Measurements from ENCODE around the gene NEURL3.
A peak's percentile ranks its signal among the peaks of the same experiment; 100 is the strongest.
"Not testable (repeated sequence)": the region's sequence is repeated elsewhere in the genome, so short reads cannot be mapped to it uniquely, and the experiment has no call there.

The NEURL3 gene

DNA sequence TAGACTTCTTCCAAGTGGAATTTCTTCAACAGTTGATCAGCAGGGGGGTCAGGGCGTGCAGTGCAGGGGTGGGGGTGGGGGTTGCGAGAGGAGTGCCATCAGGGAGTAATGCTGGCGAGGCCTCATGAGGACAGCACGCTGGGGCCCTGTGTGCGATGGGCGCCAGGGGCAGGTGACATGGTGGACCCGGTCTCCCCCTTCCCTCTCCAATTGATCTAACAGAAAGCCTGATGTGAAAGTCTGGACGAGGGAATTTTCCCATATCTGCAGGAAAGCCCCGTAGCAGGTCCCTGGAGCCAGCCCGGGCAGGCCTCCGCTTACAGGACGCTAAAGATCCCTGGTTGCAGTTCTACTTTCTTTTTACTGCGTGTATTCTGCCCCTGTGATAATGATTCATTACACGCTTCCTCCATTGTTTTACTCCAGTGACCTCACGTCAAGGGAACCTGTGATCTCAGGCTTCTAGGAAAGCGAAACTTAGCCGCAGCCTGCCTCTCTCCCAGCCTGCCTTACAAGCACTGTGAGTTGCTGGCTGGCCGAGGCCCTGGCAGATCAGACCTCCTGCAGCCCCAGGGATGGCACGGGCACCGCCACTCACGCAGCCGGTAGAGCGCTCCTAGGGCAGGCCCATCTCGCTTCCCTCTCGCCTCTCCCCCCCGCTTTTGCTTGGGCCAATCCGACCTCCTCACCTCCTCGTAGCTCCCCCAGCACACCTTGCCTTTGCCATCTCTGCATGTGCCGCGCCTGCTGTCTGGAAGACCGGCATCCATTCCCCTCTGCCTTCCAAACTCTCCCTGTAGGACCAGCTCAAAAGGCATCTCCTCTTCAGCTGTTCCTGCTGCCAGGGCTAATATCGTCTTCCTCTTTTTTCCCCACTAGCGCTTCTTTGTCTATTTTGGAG, 19.2 kb downstream of the NEURL3 start:
- DNase-seq (ENCODE audit: low read depth in 2 of 2), result peak; percentile 25 to 30

- DNase-seq (ENCODE audit: low read depth in 2 of 2), result no peak
Observed at GRCh38 chr2:96485350-96485749, 19.8 kb downstream of the NEURL3 start.

DNA sequence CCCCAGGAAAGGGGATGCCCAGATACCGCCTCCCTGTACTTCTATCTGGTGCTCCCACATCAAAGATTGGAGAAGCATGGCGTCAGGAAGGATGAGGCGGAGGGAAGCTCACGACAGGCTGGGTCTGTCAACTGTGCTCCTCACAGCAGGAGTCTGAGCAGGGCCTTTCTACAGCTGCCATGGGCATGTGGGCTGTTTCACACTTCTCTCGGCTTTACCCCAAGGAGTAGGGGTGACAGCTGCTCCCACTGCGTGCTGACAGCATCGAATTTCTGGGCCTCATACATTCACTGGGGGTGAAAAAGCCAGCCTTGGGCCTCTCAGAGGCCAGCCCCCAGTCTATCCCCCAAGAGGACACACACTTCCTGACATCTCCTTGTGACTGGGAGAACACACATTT, 21.1 kb downstream of the NEURL3 start:
- no peak for DNase-seq (ENCODE audit: low read depth in 2 of 2)

GRCh38 chr2:96477458-96477857, 27.7 kb downstream of the NEURL3 start:
- no peak for DNase-seq (ENCODE audit: low read depth in 2 of 2)

DNA sequence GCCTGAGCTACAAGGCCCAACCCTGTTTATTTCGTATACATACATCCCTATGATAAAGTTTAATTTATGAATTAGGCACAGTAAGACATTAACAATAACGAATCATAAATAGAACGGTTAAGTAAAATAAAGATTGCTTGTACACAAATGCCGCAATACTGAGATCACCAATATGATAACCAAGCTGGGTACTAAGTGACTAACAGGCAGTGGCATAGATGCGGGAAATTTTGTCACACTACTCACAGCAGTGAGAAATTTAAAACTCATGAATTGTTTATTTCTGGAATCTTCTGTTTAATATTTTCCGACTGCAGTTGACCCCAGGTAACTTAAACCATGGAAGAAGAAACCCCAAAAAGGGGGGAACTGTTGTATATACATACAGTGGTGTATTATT, 33.4 kb downstream of the NEURL3 start:
- no peak for DNase-seq (ENCODE audit: low read depth in 2 of 2)

DNA sequence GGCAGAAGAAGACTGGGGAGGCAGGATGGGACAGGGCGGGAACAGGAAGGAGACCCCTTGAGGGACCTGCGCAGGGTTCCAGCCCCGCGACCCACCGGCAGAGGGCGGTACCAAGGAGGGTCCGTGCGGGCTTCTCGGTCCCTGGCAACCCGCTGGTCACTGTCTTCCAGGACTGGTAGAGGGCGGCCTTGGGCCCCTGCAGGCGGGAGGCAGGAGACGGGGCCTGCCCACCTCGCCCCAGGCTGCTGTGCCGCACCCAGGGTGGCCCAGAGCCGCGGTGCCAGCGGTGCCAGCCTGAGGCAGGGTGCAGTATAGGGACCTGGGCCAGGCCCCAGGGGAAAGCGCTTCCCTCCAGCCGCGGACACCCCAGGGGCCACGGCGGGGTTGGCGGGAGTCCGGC, 34.5 kb downstream of the NEURL3 start:
- no peak for DNase-seq (ENCODE audit: low read depth in 2 of 2)

DNA sequence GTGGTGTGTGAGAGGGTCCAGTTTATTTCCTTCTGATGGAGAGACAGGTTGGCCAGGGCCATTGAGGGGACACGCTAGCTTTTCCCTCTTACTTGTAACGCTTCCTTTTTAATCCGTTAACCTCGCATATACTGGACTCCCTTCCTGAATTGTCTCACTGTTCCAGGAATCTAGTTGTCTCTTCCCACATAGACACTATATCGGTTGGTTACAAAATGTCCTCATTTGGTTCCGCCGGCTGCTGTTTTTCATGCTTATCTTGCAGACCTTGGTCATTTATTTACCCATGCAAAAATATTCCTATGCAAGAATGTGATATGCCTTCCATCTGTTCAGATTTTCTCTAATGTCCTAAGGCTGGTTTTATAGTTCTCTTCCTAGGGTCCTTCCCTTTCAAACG, 35.0 kb downstream of the NEURL3 start:
- DNase-seq (ENCODE audit: low read depth in 2 of 2), result no peak

DNA sequence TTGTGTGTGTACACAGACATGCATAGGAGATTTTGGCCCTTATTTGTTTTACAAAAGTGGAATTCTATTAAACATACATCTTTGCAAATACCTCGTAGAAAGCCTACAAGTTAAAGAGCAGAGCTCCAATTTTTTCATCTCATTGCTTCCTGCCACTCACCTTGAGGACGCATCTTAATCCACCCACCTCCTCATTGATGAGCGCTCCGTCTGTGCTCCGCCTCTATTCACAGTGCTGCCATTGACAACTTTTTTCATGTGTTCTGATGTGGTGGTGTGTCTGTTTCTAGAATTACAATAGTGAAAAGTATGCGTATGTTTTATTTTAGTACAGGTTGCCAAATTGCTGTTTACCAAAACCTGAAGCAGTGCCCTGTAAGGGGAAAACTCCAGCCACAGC, 36.3 kb downstream of the NEURL3 start:
- DNase-seq (ENCODE audit: low read depth in 2 of 2), result no peak

GRCh38 chr2:96464651-96465050, 40.5 kb downstream of the NEURL3 start:
- no peak for DNase-seq (ENCODE audit: low read depth in 2 of 2)

GRCh38 chr2:96464061-96464460, 41.1 kb downstream of the NEURL3 start:
- no peak for DNase-seq (ENCODE audit: low read depth in 2 of 2)

DNA sequence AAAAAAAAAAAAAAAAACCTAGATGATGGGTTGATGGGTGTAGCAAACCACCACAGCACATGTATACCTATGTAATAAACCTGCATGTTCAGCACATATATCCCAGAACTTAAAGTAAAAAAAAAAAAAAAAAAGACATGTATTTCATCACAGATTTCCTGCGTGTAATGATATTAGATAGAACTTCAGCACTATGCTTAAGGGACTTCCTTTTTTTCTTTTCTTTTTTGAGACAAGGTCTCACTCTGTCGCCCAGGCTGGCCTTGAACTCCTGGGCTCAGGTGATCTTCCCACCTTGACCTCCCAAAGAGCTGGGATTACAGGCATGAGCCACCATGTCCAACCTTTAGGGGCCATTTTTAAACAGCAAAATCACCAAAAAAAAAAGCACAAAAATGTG, 42.0 kb downstream of the NEURL3 start:
- no peak for DNase-seq (ENCODE audit: low read depth in 2 of 2)

DNA sequence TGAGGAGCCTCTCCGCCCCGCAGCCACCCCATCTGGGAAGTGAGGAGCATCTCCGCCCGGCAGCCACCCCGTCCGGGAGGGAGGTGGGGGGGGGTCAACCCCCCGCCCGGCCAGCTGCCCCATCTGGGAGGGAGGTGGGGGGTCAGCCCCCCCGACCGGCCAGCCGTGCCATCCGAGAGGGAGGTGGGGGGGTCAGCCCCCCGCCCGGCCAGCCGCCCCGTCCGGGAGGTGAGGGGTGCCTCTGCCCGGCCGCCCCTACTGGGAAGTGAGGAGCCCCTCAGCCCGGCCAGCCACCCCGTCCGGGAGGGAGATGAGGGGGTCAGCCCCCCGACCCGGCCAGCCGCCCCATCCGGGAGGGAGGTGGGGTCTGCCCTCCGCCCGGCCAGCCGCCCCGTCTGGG, 43.5 kb downstream of the NEURL3 start:
- DNase-seq (ENCODE audit: low read depth in 2 of 2), result not testable (repeated sequence)

DNA sequence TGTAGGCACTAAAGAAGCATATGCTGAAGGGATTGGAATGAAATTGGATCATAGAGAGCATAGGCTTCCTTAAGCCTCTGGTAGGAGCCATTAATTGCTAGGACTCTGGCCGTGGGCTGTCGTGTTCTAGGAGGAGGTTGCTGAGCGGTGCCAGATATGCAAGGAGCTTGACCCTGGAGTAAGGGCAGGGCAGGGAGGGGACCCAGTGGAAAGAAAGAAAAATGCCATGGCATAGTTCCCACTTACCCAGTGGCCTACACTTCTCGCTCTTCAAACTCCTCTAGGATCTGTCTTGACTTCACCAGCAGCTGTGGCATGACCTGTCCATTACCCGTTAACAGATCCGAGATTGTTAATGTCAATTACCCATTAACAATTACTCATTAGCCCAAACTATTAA, 53.1 kb downstream of the NEURL3 start:
- DNase-seq (ENCODE audit: low read depth in 2 of 2), result no peak

GRCh38 chr2:96449637-96450036, 55.5 kb downstream of the NEURL3 start:
- DNase-seq (ENCODE audit: low read depth in 2 of 2), result no peak

DNA sequence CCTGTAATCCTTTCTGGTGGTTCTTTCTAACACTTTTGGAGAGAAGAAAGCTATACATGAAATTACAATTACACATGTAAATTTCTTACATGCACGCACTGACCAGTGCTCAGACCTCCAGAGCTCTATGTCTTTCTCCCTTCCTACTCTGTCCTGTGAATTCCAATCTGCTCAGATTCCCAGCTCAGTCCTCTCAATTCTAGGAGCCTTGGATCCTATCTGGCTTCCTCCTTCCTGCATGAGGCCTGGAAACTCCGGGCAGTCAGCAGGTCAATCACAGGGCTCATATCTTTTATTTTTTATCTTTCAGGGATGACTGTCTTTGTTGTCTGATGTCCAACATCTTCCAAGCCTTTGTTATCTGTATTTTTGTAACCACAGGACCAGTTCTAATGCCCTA, 56.0 kb downstream of the NEURL3 start:
- DNase-seq (ENCODE audit: low read depth in 2 of 2), result no peak

DNA sequence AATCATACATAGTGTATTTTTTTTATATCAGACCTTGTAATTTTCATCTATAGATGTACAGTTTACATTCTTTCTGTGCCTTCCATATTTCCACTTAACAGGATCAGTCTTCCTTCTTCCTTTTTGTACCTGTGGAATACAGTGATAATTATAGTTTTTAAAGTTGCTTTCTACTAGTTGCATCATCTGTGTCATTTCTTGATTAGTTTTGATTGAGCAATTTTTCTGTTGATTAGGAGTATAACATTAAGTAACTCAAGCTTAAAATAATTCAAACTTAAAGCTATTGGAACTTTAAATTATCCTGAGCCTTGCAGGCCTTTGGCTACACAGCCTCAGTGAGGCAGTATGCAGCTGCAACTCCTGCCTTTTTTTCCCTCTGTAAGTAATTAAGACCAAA, 57.4 kb downstream of the NEURL3 start:
- no peak for DNase-seq (ENCODE audit: low read depth in 2 of 2)
